Measurements from ENCODE around the gene TMEM232. TPM values are rescaled to one million over a fixed set of nuclear protein-coding genes. Genes with fewer than 3 reads are reported as not detected.

Gene TMEM232
- total RNA-seq, 4 donors from 2014 or later, result 0.54 to 2.3 (median 0.93) TPM

DNA sequence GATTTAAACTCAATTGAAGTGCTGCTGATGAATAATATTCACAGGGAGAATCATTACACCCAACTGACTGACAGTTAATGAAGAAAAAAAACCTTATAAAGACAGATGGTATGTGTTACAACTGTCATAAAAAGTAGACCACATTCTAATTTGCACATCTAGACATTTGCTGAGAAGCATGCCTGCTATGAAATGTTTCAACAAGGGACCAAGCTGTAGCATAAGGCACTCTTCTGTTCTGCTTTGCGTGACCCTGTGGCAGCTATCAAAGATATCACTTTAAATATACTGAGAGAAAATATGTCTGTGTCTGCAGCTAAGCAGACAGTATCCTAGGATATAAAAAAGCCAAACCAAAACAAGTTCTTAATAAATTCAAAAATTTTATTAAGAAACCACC, 153.7 kb downstream of the TMEM232 start:
- DNase-seq (ENCODE audit: low spot score in 2 of 2), result no peak

DNA sequence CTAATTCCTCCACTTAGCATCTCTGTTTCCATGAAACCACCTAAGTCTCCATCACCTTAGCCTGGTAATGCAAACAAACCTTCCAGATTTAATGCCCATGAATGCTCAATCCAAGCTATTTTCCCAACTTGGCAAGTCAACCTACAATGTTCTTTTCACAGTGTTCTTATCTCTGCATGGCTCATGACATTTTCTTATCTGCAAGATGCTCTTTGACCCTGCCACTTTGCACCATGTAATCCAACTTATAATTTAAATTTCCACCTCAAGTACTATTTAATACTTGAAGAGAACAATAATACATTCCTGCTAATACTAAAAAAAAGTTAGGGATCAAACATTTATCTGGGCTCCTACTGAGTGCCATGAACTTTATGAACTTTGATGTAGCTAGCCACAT, 164.3 kb downstream of the TMEM232 start:
- no peak overlapping the region for H3K4me3 ChIP-seq (ENCODE audit: low read depth, poor library complexity, severe bottlenecking)
- intact Hi-C loops (cut with DNase I; ENCODE audit: low total_unique reads), result no loop called here
- no peak for DNase-seq (ENCODE audit: low spot score in 2 of 2)
- no peak for TF ChIP-seq POLR2A (IDR thresholded peaks at IDR 0.05)
- TF ChIP-seq, protein P1, sequence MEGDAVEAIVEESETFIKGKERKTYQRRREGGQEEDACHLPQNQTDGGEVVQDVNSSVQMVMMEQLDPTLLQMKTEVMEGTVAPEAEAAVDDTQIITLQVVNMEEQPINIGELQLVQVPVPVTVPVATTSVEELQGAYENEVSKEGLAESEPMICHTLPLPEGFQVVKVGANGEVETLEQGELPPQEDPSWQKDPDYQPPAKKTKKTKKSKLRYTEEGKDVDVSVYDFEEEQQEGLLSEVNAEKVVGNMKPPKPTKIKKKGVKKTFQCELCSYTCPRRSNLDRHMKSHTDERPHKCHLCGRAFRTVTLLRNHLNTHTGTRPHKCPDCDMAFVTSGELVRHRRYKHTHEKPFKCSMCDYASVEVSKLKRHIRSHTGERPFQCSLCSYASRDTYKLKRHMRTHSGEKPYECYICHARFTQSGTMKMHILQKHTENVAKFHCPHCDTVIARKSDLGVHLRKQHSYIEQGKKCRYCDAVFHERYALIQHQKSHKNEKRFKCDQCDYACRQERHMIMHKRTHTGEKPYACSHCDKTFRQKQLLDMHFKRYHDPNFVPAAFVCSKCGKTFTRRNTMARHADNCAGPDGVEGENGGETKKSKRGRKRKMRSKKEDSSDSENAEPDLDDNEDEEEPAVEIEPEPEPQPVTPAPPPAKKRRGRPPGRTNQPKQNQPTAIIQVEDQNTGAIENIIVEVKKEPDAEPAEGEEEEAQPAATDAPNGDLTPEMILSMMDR (IDR thresholded peaks at IDR 0.05), result no peak

More for the DNA sequence above, 153.7 kb downstream of the TMEM232 start:
- no peak overlapping the region for H3K4me3 ChIP-seq (ENCODE audit: low read depth, poor library complexity, severe bottlenecking)
- TF ChIP-seq POLR2A (IDR thresholded peaks at IDR 0.05), result no peak
- TF ChIP-seq, protein P1 (IDR thresholded peaks at IDR 0.05), result no peak
- WGBS, 2 donors, result 80 to 88% methylated on average over 1 of the region's 1 CpG
- intact Hi-C loops (cut with DNase I; ENCODE audit: low total_unique reads), result no loop called here

DNA sequence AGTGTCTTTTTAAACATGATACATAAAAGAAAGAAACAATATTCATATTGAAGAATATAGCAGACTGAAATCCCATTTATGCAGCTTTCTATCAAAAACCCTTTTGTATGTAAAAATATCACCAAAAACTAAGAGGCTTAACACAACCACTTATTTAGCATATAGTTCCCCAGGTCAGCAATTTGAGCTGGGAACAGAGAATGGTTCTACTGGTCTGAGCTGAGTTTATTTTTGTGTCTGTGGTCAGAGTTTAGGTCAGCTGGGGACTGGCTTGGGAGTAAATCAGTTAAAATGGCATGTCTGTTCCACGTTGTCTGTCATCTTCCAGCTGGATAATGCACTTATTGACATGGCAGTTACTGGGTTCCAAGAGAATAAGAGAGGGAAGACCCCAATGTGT, 165.0 kb downstream of the TMEM232 start:
- 50 to 64% methylated on average over 1 of the region's 1 CpG for WGBS, 2 donors
- DNase-seq (ENCODE audit: low spot score in 2 of 2), result no peak
- TF ChIP-seq POLR2A (IDR thresholded peaks at IDR 0.05), result no peak
- TF ChIP-seq, protein P1 (IDR thresholded peaks at IDR 0.05), result no peak
- H3K4me3 ChIP-seq (ENCODE audit: low read depth, poor library complexity, severe bottlenecking), result no peak overlapping the region
- intact Hi-C loops (cut with DNase I; ENCODE audit: low total_unique reads), result no loop called here

DNA sequence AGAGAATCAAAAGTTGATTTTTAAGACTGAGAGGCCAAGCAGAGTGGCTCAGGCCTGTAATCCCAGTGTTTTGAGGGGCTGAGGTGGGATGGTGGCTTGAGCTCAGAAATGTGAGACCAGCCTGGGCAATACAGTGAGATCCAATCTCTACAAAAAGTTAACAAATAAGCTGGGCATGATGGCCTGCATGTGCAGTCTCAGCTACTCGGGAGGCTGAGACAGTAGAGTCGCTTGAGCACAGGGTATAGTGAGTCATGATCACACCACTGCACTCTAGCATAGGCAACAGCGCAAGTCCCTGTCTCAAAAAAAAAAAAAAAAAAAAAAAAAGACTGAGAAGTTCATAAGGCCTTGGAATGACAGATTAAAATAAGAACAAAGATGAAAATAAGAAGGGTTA, 177.2 kb downstream of the TMEM232 start:
- H3K4me3 ChIP-seq (ENCODE audit: low read depth, poor library complexity, severe bottlenecking), result no peak overlapping the region
- TF ChIP-seq, protein P1 (IDR thresholded peaks at IDR 0.05), result no peak
- TF ChIP-seq POLR2A (IDR thresholded peaks at IDR 0.05), result no peak
- intact Hi-C loops (cut with DNase I; ENCODE audit: low total_unique reads), result no loop called here
- 89 to 91% methylated on average over 3 of the region's 3 CpGs for WGBS, 2 donors
- no peak for DNase-seq (ENCODE audit: low spot score in 2 of 2)

DNA sequence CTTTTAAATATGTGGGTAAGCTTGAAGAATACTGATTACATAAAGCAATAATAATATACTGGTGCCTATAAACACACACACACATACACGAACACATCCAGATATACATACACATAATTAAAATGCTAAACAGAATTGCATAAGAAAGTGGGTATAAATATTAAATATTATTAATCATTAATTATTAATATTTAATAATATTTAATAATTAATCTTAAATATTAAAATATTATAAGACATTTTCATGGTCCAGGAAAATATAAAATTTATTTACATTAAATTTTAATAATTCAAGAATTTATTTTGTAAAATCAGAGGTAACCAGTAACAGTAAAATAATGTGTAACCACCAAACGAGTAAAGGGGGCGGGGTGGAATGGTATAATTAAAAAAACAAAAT, 178.3 kb downstream of the TMEM232 start:
- no peak overlapping the region for H3K4me3 ChIP-seq (ENCODE audit: low read depth, poor library complexity, severe bottlenecking)
- 88 to 98% methylated on average over 3 of the region's 3 CpGs for WGBS, 2 donors
- intact Hi-C loops (cut with DNase I; ENCODE audit: low total_unique reads), result no loop called here
- no peak for TF ChIP-seq POLR2A (IDR thresholded peaks at IDR 0.05)
- TF ChIP-seq, protein P1 (IDR thresholded peaks at IDR 0.05), result no peak
- DNase-seq (ENCODE audit: low spot score in 2 of 2), result no peak

DNA sequence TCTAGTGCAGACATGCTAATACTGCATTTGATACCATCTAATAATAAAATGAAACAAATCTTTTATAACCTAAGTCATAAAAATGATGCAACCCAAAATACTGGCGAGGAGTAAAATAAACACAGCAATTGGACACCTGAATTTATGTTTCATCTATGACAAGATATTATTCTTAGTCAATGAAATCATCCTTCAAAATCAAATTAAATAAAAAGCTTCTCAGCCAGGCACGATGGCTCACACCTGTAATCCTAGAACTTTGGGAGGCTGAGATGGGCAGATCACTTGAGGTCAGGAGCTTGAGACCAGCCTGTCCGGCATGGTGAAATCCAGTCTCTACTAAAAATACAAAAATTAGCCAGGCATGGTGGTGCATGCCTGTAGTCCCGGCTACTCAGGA, 179.0 kb downstream of the TMEM232 start:
- TF ChIP-seq, protein P1 (IDR thresholded peaks at IDR 0.05), result no peak
- TF ChIP-seq POLR2A (IDR thresholded peaks at IDR 0.05), result no peak
- no peak for DNase-seq (ENCODE audit: low spot score in 2 of 2)
- H3K4me3 ChIP-seq (ENCODE audit: low read depth, poor library complexity, severe bottlenecking), result no peak overlapping the region
- 70 to 76% methylated on average over 4 of the region's 4 CpGs for WGBS, 2 donors
- intact Hi-C loops (cut with DNase I; ENCODE audit: low total_unique reads), result no loop called here

All from lower leg skin (tissue), 4 donors.